Thyroid gland (tissue), 4 donors: ENCODE measurements around the gene UROC1. TPM values are rescaled to one million over a fixed set of nuclear protein-coding genes. Genes with fewer than 3 reads are reported as not detected.

Experiments used
- DNase-seq, 2 donors: peaks; one replicate each; pipeline ENCODE4 v3.0.0-alpha.2; 2019
- H3K27ac ChIP-seq, 3 donors: fragments of 200-600 bp; sonication (generic); 1 replicate in 2 of 3; 2 replicates in 1 of 3; pipeline ENCODE4 v1.5.1; 2016 to 2019; ENCODE audit warnings: mild to moderate bottlenecking in 1 of 3, moderate library complexity in 1 of 3
- H3K27me3 ChIP-seq: fragments of 200-600 bp; sonication (generic); one replicate; pipeline ENCODE4 v1.5.1; 2019
- H3K36me3 ChIP-seq, 2 donors: fragments of 200-600 bp; sonication (generic); one replicate each; pipeline ENCODE4 v1.5.1; 2016 to 2019
- H3K4me1 ChIP-seq, 2 donors: fragments of 200-600 bp; sonication (generic); one replicate each; pipeline ENCODE4 v1.5.1; 2017 to 2019
- H3K4me3 ChIP-seq, 3 donors: fragments of 200-600 bp; sonication (generic); replicated peaks in 1 of 3; 1 replicate in 2 of 3; 2 replicates in 1 of 3; pipeline ENCODE4 v1.5.1; 2016; ENCODE audit warnings: mild to moderate bottlenecking in 1 of 3
- H3K9me3 ChIP-seq: fragments of 200-600 bp; sonication (generic); one replicate; pipeline ENCODE4 v1.5.1; 2017
- POLR2A ChIP-seq, 2 donors: fragments of 450-650 bp; IDR thresholded peaks; one replicate each; pipeline ENCODE4 v1.6.1; 2017; ENCODE audit warnings: antibody characterized with exemption in 2 of 2, mild to moderate bottlenecking in 2 of 2, moderate library complexity in 1 of 2
- WGBS, 2 donors: methylation state at CpG; one replicate each; pipeline ENCODE4 v1.1.5; 2017; 5-methylcytosine and 5-hydroxymethylcytosine counted together
- intact Hi-C: fragments of 100-400 bp; cut with DNase I; formaldehyde crosslinking; loops from one replicate; pipeline ENCODE4 v1.15.1; 2023
- total RNA-seq, 4 donors: library from RNA; depleted of rRNA; stranded (reverse); fragments of >200 nt; gene quantifications; one replicate each; pipeline ENCODE4 v1.2.3, GENCODE V29; 2016
- TF ChIP-seq, protein P1 (sequence below), 6 experiments: fragments of 200-600 bp in 3 of 6; fragments of 450-650 bp in 3 of 6; sonication (generic) in 3 of 6; IDR thresholded peaks; one replicate each; pipeline ENCODE4 v1.5.1; 2016 to 2019; ENCODE audit warnings: antibody characterized with exemption in 6 of 6, mild to moderate bottlenecking in 2 of 6, inconsistent platforms in 1 of 6, moderate library complexity in 1 of 6

The UROC1 gene
- total RNA-seq, 4 donors from 2014 or later, result not detected

GRCh38 chr3:126496894-126497850 is 20.4 kb downstream of the UROC1 start:
- no peak for DNase-seq
- no peaks in the 10 kb centered on the region for H3K27me3 ChIP-seq
- TF ChIP-seq POLR2A (IDR thresholded peaks at IDR 0.05), result no peak
- TF ChIP-seq, protein P1, sequence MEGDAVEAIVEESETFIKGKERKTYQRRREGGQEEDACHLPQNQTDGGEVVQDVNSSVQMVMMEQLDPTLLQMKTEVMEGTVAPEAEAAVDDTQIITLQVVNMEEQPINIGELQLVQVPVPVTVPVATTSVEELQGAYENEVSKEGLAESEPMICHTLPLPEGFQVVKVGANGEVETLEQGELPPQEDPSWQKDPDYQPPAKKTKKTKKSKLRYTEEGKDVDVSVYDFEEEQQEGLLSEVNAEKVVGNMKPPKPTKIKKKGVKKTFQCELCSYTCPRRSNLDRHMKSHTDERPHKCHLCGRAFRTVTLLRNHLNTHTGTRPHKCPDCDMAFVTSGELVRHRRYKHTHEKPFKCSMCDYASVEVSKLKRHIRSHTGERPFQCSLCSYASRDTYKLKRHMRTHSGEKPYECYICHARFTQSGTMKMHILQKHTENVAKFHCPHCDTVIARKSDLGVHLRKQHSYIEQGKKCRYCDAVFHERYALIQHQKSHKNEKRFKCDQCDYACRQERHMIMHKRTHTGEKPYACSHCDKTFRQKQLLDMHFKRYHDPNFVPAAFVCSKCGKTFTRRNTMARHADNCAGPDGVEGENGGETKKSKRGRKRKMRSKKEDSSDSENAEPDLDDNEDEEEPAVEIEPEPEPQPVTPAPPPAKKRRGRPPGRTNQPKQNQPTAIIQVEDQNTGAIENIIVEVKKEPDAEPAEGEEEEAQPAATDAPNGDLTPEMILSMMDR (IDR thresholded peaks at IDR 0.05), result no peak
- no peaks in the 10 kb centered on the region for H3K9me3 ChIP-seq
- no peaks in the 10 kb centered on the region for H3K4me1 ChIP-seq
- intact Hi-C loops, result no loop called here
- no peaks in the 10 kb centered on the region for H3K36me3 ChIP-seq
- 61 to 65% methylated on average over 18 to 20 of the region's 21 CpGs for WGBS, 2 donors
- H3K4me3 ChIP-seq, result no peak overlapping the region
- H3K27ac ChIP-seq, result no peak overlapping the region

- WGBS, 2 donors, result 91 to 98% methylated on average over 3 of the region's 8 CpGs
- TF ChIP-seq, protein P1 (IDR thresholded peaks at IDR 0.05), result no peak
- no peak for TF ChIP-seq POLR2A (IDR thresholded peaks at IDR 0.05)
- DNase-seq, result no peak
- Histone ChIP-seq H3K4me3 (no peak overlapping the region), H3K27me3 (no peaks in the 10 kb centered on the region), H3K36me3 (no peaks in the 10 kb centered on the region), H3K9me3 (no peaks in the 10 kb centered on the region), H3K4me1 (no peaks in the 10 kb centered on the region), H3K27ac (no peak overlapping the region)
- intact Hi-C loops, result no loop called here
Observed at GRCh38 chr3:126495786-126496185, 21.8 kb downstream of the UROC1 start.

DNA sequence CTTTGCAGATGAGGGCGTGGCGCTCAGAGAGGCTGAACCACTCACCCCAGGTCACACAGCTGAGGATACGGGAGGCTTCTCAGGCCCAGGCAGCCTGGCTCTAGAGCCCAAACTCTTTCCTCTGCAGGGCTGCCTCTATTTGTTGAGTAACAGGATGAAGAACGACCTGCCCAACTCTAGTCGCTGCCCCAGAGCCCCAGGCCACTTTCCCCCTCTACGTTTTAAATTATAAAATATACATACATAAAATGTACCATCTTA is 22.7 kb downstream of the UROC1 start:
- H3K4me3 ChIP-seq, result no peak overlapping the region
- no peaks in the 10 kb centered on the region for H3K9me3 ChIP-seq
- intact Hi-C loops, result no loop called here
- TF ChIP-seq, protein P1 (IDR thresholded peaks at IDR 0.05), result no peak
- no peak for TF ChIP-seq POLR2A (IDR thresholded peaks at IDR 0.05)
- no peaks in the 10 kb centered on the region for H3K27me3 ChIP-seq
- no peak for DNase-seq
- 87 to 92% methylated on average over 6 of the region's 6 CpGs for WGBS, 2 donors
- H3K4me1 ChIP-seq, result no peaks in the 10 kb centered on the region
- H3K36me3 ChIP-seq, result no peaks in the 10 kb centered on the region
- H3K27ac ChIP-seq, result no peak overlapping the region

GRCh38 chr3:126494204-126494969 is 23.2 kb downstream of the UROC1 start:
- no peak overlapping the region for H3K27ac ChIP-seq
- H3K4me1 ChIP-seq, result no peaks in the 10 kb centered on the region
- no peaks in the 10 kb centered on the region for H3K9me3 ChIP-seq
- no peaks in the 10 kb centered on the region for H3K27me3 ChIP-seq
- H3K4me3 ChIP-seq, result no peak overlapping the region
- TF ChIP-seq POLR2A (IDR thresholded peaks at IDR 0.05), result no peak
- TF ChIP-seq, protein P1 (IDR thresholded peaks at IDR 0.05), result no peak
- intact Hi-C loops, result no loop called here
- no peaks in the 10 kb centered on the region for H3K36me3 ChIP-seq
- DNase-seq, result no peak
- 74 to 77% methylated on average over 12 of the region's 12 CpGs for WGBS, 2 donors

DNA sequence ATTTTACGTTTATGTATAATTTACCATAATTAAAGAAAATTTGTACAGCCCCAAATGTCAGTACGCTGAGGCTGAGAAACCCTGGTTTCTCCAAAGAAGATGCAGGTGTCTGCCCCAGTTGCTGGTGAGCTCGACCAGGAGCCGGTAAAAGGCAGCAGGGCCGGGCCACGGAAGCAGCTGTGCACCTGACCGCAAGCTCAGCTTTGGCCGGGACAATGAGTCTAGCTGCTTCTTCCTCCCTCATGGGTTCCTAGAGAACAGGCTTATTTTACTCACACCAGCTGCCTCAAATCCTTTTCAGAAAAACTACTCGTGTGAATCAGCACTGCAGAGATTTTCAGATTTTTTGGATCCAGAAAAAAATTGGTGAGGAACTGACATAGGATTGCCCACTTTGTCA is 23.8 kb downstream of the UROC1 start:
- no peak overlapping the region for H3K27ac ChIP-seq
- intact Hi-C loops, result no loop called here

More for the DNA sequence above, 23.8 kb downstream of the UROC1 start:
- DNase-seq, result no peak
- TF ChIP-seq POLR2A (IDR thresholded peaks at IDR 0.05), result no peak
- TF ChIP-seq, protein P1 (IDR thresholded peaks at IDR 0.05), result no peak
- H3K4me1 ChIP-seq, result no peaks in the 10 kb centered on the region
- no peak overlapping the region for H3K4me3 ChIP-seq
- H3K36me3 ChIP-seq, result no peaks in the 10 kb centered on the region
- 62 to 81% methylated on average over 9 of the region's 9 CpGs for WGBS, 2 donors
- H3K27me3 ChIP-seq, result no peaks in the 10 kb centered on the region
- H3K9me3 ChIP-seq, result no peaks in the 10 kb centered on the region
